ENCODE results near the gene MPRIP.

- no peak for TF ChIP-seq CTCF (IDR thresholded peaks at IDR 0.05)
- no peak for TF ChIP-seq POLR2A (IDR thresholded peaks at IDR 0.05)
- TF ChIP-seq POLR2AphosphoS5 (IDR thresholded peaks at IDR 0.05) = no peak
Measured at GRCh38 chr17:17141279-17141678, 99.0 kb downstream of the MPRIP start.

Measured in sigmoid colon (tissue), 4 donors.